CD14-positive monocyte (primary cell): Measurements from ENCODE around the gene SEC16A. TPM values are rescaled to one million over a fixed set of nuclear protein-coding genes. Genes with fewer than 3 reads are reported as not detected.

Experiments
- DNase-seq, 3 donors: peaks; one replicate each; pipeline ENCODE4 v3.0.0-alpha.2; 2011 to 2022
- H2AFZ ChIP-seq: 2 replicates; pipeline ENCODE4 v1.6.0; 2012; ENCODE audit warnings: mild to moderate bottlenecking, low read depth, low read length, inconsistent platforms; ENCODE audit not compliant: insufficient read depth, poor library complexity, severe bottlenecking
- H3K27ac ChIP-seq, 2 donors: 1 replicate in 1 of 2; 2 replicates in 1 of 2; pipeline ENCODE4 v1.5.1; 2012 to 2013; ENCODE audit warnings: low read length in 2 of 2, control low read depth in 1 of 2, inconsistent platforms in 1 of 2, low read depth in 1 of 2, mild to moderate bottlenecking in 1 of 2
- H3K27me3 ChIP-seq, 2 donors: one replicate each; pipeline versions ENCODE4 v1.6.0 to v1.6.1; 2011 to 2013; ENCODE audit warnings: low read length in 2 of 2; ENCODE audit not compliant: control insufficient read depth in 2 of 2, insufficient read depth in 2 of 2
- H3K36me3 ChIP-seq, 2 donors: replicated peaks in 1 of 2; 1 replicate in 1 of 2; 2 replicates in 1 of 2; pipeline versions ENCODE4 v1.5.1 to v1.6.1; 2012 to 2013; ENCODE audit warnings: low read length in 2 of 2, control low read depth in 1 of 2, inconsistent platforms in 1 of 2, mild to moderate bottlenecking in 1 of 2; ENCODE audit not compliant: insufficient read depth in 2 of 2, control insufficient read depth in 1 of 2
- H3K4me1 ChIP-seq, 2 donors: 1 replicate in 1 of 2; 2 replicates in 1 of 2; pipeline versions ENCODE4 v1.5.1 to v1.6.1; 2012 to 2013; ENCODE audit warnings: low read length in 2 of 2, control low read depth in 1 of 2, inconsistent platforms in 1 of 2, mild to moderate bottlenecking in 1 of 2, moderate library complexity in 1 of 2; ENCODE audit not compliant: insufficient read depth in 2 of 2, control insufficient read depth in 1 of 2
- H3K4me2 ChIP-seq: replicated peaks from 2 replicates; pipeline ENCODE3; 2012; ENCODE audit warnings: low read length, moderate library complexity, mild to moderate bottlenecking; ENCODE audit not compliant: poor library complexity, severe bottlenecking; ENCODE audit errors: extremely low read depth
- H3K4me3 ChIP-seq, 3 experiments: fragments of 200-600 bp in 1 of 3; sonication (generic) in 1 of 3; replicated peaks in 1 of 3; 1 replicate in 2 of 3; 2 replicates in 1 of 3; pipeline ENCODE4 v1.5.1; 2011 to 2013; ENCODE audit warnings: low read length in 3 of 3, mild to moderate bottlenecking in 3 of 3, control low read depth in 2 of 3, low read depth in 2 of 3, inconsistent platforms in 1 of 3, moderate library complexity in 1 of 3
- H3K79me2 ChIP-seq: 2 replicates; pipeline ENCODE4 v1.6.0; 2012; ENCODE audit warnings: mild to moderate bottlenecking, control low read depth, inconsistent platforms, low read length, moderate library complexity; ENCODE audit not compliant: insufficient read depth
- H3K9ac ChIP-seq: 2 replicates; pipeline ENCODE4 v1.6.0; 2017; ENCODE audit warnings: low read length, mild to moderate bottlenecking; ENCODE audit not compliant: insufficient read depth, poor library complexity, severe bottlenecking
- H3K9me3 ChIP-seq, 2 donors: replicated peaks in 1 of 2; 1 replicate in 1 of 2; 2 replicates in 1 of 2; pipeline versions ENCODE4 v1.5.1 to v1.6.1; 2012 to 2013; ENCODE audit warnings: low read length in 2 of 2, control low read depth in 1 of 2; ENCODE audit not compliant: control insufficient read depth in 1 of 2, insufficient read depth in 1 of 2
- H4K20me1 ChIP-seq: 2 replicates; pipeline ENCODE4 v1.6.0; 2012; ENCODE audit warnings: mild to moderate bottlenecking, low read length, control low read depth, moderate library complexity; ENCODE audit not compliant: insufficient read depth
- H3K27ac Mint-ChIP-seq, 7 donors: one replicate each; pipeline ENCODE4 v1.8.0; 2020; ENCODE audit warnings: mild to moderate bottlenecking in 7 of 7, mixed read lengths in 7 of 7, moderate library complexity in 6 of 7, inconsistent platforms in 2 of 7
- H3K27me3 Mint-ChIP-seq, 3 donors: one replicate each; pipeline ENCODE4 v1.8.0; 2021 to 2022; ENCODE audit warnings: low read depth in 3 of 3, mild to moderate bottlenecking in 3 of 3, mixed read lengths in 3 of 3, moderate library complexity in 3 of 3, inconsistent platforms in 1 of 3
- H3K36me3 Mint-ChIP-seq, 2 donors: one replicate each; pipeline ENCODE4 v1.8.0; 2020; ENCODE audit warnings: mixed read lengths in 2 of 2, inconsistent platforms in 1 of 2, mild to moderate bottlenecking in 1 of 2
- H3K4me1 Mint-ChIP-seq: one replicate; pipeline ENCODE4 v1.8.0; 2020; ENCODE audit warnings: mild to moderate bottlenecking, mixed read lengths
- H3K4me3 Mint-ChIP-seq, 2 donors: one replicate each; pipeline ENCODE4 v1.8.0; 2020; ENCODE audit warnings: mild to moderate bottlenecking in 2 of 2, mixed read lengths in 2 of 2, moderate library complexity in 1 of 2
- H3K9me3 Mint-ChIP-seq, 7 donors: one replicate each; pipeline ENCODE4 v1.8.0; 2020 to 2022; ENCODE audit warnings: mixed read lengths in 7 of 7, mild to moderate bottlenecking in 6 of 7, moderate library complexity in 6 of 7, inconsistent platforms in 2 of 7
- CTCF ChIP-seq: fragments of 200-600 bp; IDR thresholded peaks from one replicate; pipeline ENCODE4 v1.8.0; 2022; ENCODE audit warnings: antibody characterized with exemption, mild to moderate bottlenecking
- WGBS: methylation state at CpG from one replicate; pipeline ENCODE4 v1.1.5; 2013; ENCODE audit warnings: missing lambda C conversion rate; ENCODE audit not compliant: insufficient coverage; 5-methylcytosine and 5-hydroxymethylcytosine counted together
- intact Hi-C, 2 donors: fragments of 100-400 bp; cut with micrococcal nuclease; formaldehyde crosslinking; loops; one replicate each; pipeline versions ENCODE4 v1.15.0 to v1.15.1; 2023
- polyA plus RNA-seq, 3 donors: library from polyadenylated mRNA; depleted of rRNA in 1 of 3; unstranded in 2 of 3; stranded (reverse) in 1 of 3; fragments of 300-500 nt in 2 of 3; fragments of >200 nt in 1 of 3; fragmentation: Illumina TruSeq in 2 of 3; gene quantifications; 1 replicate in 2 of 3; 2 replicates in 1 of 3; pipeline ENCODE4 v1.2.3, GENCODE V29; 2012 to 2021

SEC16A gene
- polyA plus RNA-seq, 3 donors: 11.1 to 36.8 (median 19.1) TPM

GRCh38 chr9:136397643-136398042 is 85.2 kb downstream of the SEC16A start:
- no peak for TF ChIP-seq CTCF
- peaks cover 45 to 61% of the 10 kb centered on the region in 2 donors for H3K36me3 Mint-ChIP-seq
- no peak overlapping the region for H3K27ac Mint-ChIP-seq
- Histone ChIP-seq H3K4me1 (peaks cover 17 to 23% of the 10 kb centered on the region in 2 donors), H3K36me3 (peaks cover 51 to 55% of the 10 kb centered on the region in 2 donors), H3K9ac (no peak overlapping the region), H2AFZ (no peak overlapping the region), H3K4me2 (no peak overlapping the region), H3K79me2 (peaks cover 15% of the 10 kb centered on the region), H3K27me3 (no peaks in the 10 kb centered on the region), H4K20me1 (peaks cover 14% of the 10 kb centered on the region), H3K4me3 (no peak overlapping the region), H3K9me3 (no peaks in the 10 kb centered on the region), H3K27ac (no peak overlapping the region)
- H3K27me3 Mint-ChIP-seq: peaks cover 0 to 4% (median 4%) of the 10 kb centered on the region in 3 donors
- no peak overlapping the region for H3K4me3 Mint-ChIP-seq
- peaks cover 0 to 2% (median 0%) of the 10 kb centered on the region in 7 donors for H3K9me3 Mint-ChIP-seq
- H3K4me1 Mint-ChIP-seq: peaks cover 15% of the 10 kb centered on the region
- no CpG with 5 or more reads among the region's 6 CpGs for WGBS
- DNase-seq: no peak
- intact Hi-C loops: no loop called here

- Histone ChIP-seq H3K4me3 (no peak overlapping the region), H3K79me2 (peaks cover 15% of the 10 kb centered on the region), H3K4me2 (no peak overlapping the region), H4K20me1 (peaks cover 14% of the 10 kb centered on the region), H3K4me1 (peaks cover 17 to 23% of the 10 kb centered on the region in 2 donors), H3K9ac (no peak overlapping the region), H3K36me3 (peaks cover 58 to 61% of the 10 kb centered on the region in 2 donors), H2AFZ (no peak overlapping the region), H3K27me3 (no peaks in the 10 kb centered on the region), H3K9me3 (no peaks in the 10 kb centered on the region), H3K27ac (no peak overlapping the region)
- H3K27me3 Mint-ChIP-seq: peaks cover 0 to 6% (median 4%) of the 10 kb centered on the region in 3 donors
- intact Hi-C loops: no loop called here
- 100% methylated on average over 1 of the region's 4 CpGs for WGBS
- peaks cover 0 to 2% (median 0%) of the 10 kb centered on the region in 7 donors for H3K9me3 Mint-ChIP-seq
- H3K4me3 Mint-ChIP-seq: no peak overlapping the region
- no peak for DNase-seq
- H3K36me3 Mint-ChIP-seq: peaks cover 50 to 68% of the 10 kb centered on the region in 2 donors
- H3K4me1 Mint-ChIP-seq: peaks cover 15% of the 10 kb centered on the region
- H3K27ac Mint-ChIP-seq: peak overlapping the region in 1 of 7 donors; percentile 65
- no peak for TF ChIP-seq CTCF
Observed at GRCh38 chr9:136396219-136396515, 86.7 kb downstream of the SEC16A start.
